GM13977 (cell line): Measurements from ENCODE around the gene CFAP45.

ENCODE experiments used
- DNase-seq: peaks from one replicate; pipeline ENCODE4 v3.0.0; 2012; ENCODE audit warnings: low spot score
- in situ Hi-C: fragments of 300-500 bp; cut with MboI; formaldehyde crosslinking; loops from one replicate; pipeline ENCODE4 v1.12.0; 2022; ENCODE audit warnings: low sequenced_read_pairs, low pct_unique_long_range_greater_than_20kb, mixed read lengths, inconsistent platforms; ENCODE audit not compliant: unreplicated experiment
- TF ChIP-seq, protein P1 (sequence below): IDR thresholded peaks from 2 replicates; pipeline ENCODE4 v1.5.1; 2012; ENCODE audit warnings: mild to moderate bottlenecking, control low read depth; ENCODE audit not compliant: insufficient read depth; ENCODE audit errors: extremely low read depth, missing control alignments

The CFAP45 gene

DNA sequence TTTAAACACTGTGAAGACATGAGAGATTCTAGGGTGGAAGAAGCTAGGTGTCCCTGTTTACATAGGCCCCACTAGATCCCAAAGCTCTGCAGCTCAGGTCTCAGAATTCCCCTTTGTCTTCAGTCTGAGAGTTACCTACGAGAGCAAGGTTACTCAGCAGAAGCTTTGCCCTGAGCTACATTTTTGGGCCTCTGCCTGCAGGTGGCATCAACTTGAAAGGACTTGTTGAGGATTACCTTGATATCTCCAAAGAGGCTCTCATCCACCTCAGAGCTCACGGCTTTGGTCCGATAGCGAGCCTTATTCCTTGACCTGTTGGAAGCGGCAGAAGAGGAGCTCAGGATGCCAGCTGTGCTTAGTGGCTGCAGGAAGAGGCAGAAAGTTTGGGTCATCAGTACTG lies 7.0 kb downstream of the CFAP45 start:
- TF ChIP-seq, protein P1, sequence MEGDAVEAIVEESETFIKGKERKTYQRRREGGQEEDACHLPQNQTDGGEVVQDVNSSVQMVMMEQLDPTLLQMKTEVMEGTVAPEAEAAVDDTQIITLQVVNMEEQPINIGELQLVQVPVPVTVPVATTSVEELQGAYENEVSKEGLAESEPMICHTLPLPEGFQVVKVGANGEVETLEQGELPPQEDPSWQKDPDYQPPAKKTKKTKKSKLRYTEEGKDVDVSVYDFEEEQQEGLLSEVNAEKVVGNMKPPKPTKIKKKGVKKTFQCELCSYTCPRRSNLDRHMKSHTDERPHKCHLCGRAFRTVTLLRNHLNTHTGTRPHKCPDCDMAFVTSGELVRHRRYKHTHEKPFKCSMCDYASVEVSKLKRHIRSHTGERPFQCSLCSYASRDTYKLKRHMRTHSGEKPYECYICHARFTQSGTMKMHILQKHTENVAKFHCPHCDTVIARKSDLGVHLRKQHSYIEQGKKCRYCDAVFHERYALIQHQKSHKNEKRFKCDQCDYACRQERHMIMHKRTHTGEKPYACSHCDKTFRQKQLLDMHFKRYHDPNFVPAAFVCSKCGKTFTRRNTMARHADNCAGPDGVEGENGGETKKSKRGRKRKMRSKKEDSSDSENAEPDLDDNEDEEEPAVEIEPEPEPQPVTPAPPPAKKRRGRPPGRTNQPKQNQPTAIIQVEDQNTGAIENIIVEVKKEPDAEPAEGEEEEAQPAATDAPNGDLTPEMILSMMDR = peak; percentile 15

DNA sequence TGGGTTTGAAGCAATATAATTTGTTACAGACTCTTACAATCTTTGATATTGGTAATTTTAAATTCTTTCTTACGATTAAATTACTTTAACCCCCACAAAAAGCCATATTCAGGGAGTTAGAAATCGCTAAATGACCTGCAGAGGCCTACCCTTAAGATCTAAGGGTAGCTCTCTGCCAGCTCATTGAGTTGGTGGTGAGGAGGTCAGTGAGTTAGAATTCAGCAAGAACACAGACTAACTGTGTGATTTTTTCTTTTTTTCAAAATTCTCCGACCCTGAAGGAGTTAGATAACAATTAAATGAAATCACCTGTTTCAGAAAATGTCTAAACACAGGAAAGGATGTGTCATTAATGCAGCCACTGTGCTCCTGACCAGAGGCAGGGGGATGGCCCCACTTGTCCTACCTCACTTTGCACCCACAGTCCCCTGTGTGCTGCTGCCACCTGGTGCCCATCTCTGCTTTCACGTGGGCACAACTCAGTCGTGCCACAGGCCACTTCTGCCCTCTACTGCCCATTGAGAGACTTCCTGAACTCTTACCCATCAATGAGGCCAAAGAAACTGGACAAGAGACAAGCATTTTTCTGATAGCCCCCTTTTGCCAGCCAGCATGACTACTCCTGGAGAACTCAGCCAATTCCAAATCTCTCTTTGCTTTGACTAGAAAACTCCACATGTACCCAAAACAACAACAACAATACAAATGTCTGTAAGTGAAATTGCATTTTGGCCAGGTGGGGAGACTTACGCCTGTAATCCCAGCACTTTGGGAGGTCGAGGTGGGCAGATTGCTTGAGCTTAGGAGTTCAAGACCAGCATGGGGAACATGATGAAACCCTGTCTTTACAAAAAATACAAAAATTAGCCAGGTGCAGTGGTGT lies 8.4 kb downstream of the CFAP45 start:
- DNase-seq = peak; percentile 72
- TF ChIP-seq, protein P1 = peak; percentile 100
- in situ Hi-C loops = loop anchor here (5.0 kb wide), 1 partner anchor 99 kb away; no protein-coding TSS in a partner anchor

More for the DNA sequence above, 7.0 kb downstream of the CFAP45 start:
- in situ Hi-C loops = loop anchor here (5.0 kb wide), 1 partner anchor 101 kb away; no protein-coding TSS in a partner anchor
- DNase-seq = no peak

DNA sequence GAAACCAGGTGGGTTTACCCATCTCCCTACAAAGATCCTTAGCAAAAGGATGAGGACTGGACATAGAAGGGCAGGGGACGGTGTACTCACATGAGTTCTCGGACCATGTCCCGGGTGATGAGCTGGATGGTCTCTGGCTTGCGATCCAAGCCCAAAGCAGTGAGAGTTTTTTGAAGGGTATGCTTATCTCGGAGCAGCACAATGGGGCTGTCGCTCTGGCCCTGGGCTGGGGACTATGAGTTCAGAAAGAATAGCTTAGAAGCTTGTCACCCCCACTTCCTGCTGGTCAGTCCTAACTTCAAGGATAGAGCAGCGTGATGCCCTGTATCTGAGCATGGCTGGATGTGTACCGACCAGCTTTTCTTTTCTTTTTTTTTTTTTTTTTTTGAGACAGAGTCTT lies 9.6 kb downstream of the CFAP45 start:
- in situ Hi-C loops = loop anchor here (5.0 kb wide), 1 partner anchor 98 kb away; no protein-coding TSS in a partner anchor
- TF ChIP-seq, protein P1 = no peak
- no peak for DNase-seq

DNA sequence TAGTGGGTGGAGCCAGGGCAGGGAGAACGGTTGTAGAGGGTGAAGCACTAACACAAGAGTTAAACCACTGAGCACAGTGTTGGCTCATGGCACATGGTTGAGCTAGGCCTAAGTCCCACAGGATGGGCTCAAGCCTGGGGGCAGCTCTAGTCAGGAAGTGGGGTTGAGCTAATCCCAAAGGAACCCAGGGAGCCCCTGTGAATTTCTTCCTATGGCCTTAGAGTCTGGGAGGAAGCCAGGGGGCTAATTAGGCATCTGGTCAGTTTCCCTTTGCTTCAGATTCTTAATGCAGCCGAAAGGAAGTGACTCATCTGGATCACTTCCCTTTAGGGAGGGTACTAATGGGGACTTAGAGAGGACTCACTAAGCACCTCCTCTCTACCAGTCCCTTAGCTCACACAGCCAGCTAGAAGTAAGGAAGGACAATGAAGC lies 10.1 kb downstream of the CFAP45 start:
- TF ChIP-seq, protein P1 = no peak
- in situ Hi-C loops = loop anchor here (5.0 kb wide), 1 partner anchor 98 kb away; no protein-coding TSS in a partner anchor
- peak; percentile 82 for DNase-seq

DNA sequence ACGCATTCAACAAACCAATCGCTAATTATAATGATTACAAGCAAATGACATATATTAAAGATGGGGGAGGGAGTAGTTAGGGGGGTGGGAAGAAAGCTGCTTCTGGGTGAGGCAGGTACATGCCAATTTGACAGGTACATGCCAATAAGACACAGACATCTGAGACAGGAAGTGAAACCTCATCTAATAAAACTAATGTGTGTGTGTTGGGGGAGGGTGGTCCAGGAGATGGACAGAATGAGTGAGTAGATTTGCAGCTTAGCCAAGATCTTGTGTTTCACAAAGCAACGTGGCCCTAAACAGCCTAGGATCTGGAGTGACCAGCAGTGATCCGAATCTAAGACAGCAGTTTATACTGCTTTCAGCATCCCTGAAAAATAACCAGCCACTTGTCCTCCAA lies 10.8 kb downstream of the CFAP45 start:
- TF ChIP-seq, protein P1 = no peak
- in situ Hi-C loops = no loop called here
- DNase-seq = no peak

DNA sequence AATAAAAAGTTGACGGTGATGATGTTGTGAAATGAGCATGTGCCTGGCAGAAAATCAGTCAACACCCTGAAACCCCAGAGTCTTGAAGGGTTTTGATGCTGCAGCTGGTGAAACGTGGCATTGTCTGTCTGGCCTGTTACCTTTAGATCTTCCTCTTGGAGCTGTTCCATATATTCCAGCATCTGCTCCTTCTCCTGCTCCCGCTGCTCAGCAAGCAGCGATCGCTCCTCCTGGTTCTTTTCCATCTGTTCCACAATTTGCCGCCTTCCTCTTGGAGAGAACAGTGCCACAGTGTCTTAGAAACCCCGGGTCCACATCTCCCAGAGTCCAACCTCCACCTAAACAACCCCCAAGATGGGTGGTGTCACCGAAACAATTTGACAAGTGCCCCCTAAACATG lies 15.7 kb downstream of the CFAP45 start:
- DNase-seq = no peak
- in situ Hi-C loops = no loop called here
- TF ChIP-seq, protein P1 = no peak
